Pulmonary artery endothelial cell (primary cell): ENCODE data around the gene CKMT1A. TPM values are rescaled to one million over a fixed set of nuclear protein-coding genes. Genes with fewer than 3 reads are reported as not detected.
A peak's percentile ranks its signal among the peaks of the same experiment; 100 is the strongest.
"Not testable (repeated sequence)": the region's sequence is repeated elsewhere in the genome, so short reads cannot be mapped to it uniquely, and the experiment has no call there.

Source experiments
- DNase-seq: peaks from one replicate; pipeline ENCODE4 v3.0.0-alpha.2; 2011; ENCODE audit warnings: low read depth, low spot score
- total RNA-seq: library from RNA; depleted of rRNA; stranded (reverse); fragments of >200 nt; gene quantifications from 2 replicates; pipeline ENCODE4 v1.2.3, GENCODE V29; 2014

The CKMT1A gene
- total RNA-seq, result not detected in 2 replicates

GRCh38 chr15:43693148-43694022, at the start of gene CKMT1A:
Gene CKMT1A, plus strand, starts transcription at chr15:43693859. Its CDS starts 192 bp downstream, at chr15:43694051.
- not testable (repeated sequence) for DNase-seq

DNA sequence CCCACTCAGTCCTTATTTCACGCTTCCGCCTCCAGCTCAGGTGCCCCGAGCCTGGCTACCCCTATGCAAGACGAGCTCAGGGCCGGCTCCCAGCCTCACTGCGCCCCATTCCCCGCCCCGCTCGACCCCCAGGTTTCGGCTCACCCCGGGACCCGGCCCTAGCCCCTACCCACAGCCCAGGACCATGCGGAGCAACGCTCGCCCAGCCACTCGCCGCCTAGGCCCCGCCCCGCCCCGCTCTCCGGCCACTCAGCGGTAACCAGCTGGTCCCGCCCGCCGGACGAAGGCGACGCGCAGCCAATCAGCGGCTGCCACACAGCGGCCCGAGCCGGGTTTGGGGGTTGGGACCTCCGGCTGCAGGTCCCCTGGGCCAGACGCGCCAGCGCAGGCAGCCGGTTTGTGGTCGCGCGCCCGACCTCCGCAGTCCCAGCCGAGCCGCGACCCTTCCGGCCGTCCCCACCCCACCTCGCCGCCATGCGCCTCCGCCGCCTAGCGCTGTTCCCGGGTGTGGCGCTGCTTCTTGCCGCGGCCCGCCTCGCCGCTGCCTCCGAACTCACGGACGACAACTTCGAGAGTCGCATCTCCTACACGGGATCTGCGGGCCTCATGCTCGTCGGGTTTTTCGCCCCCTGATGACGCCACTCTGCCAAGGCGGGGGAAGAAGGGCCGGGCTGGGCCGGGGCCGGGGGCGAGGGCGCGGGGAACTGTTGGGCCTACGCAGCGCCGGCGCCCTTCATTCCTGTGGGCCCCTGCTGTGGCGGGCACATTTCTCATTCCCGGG, 44.8 kb upstream of the CKMT1A start, which contains the start of gene CATSPER2:
Gene CATSPER2 (minus strand): TSS at position 196 of the 781 bp plus-strand sequence. CDS start 783 bp downstream, outside the sequence.
- no peak for DNase-seq

GRCh38 chr15:43649430-43649926, 44.2 kb upstream of the CKMT1A start:
- not testable (repeated sequence) for DNase-seq

DNA sequence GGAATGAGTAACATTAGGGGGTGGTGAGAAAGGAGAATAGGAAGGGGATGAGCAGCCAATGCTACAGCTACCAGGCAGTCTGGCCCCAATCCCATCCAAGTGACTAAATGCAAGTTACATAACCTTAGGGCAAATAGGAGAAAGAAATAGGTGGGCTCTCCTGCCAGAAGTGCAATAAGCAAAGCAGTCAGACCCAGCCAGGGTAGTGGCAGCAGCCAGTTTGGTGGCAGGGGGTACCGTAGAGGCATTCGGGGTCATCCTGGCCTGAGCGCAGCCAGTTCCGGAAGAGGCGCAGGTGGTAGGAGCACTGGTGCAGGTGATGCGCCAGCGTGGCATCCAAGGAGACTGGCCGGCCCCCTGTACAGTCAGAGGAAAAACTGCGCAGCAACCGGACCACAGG, 33.9 kb upstream of the CKMT1A start:
- not testable (repeated sequence) for DNase-seq

- not testable (repeated sequence) for DNase-seq
These were observed 31.4 kb upstream of the CKMT1A start for GRCh38 chr15:43662293-43662692.

- not testable (repeated sequence) for DNase-seq
These were observed 30.3 kb upstream of the CKMT1A start for GRCh38 chr15:43663333-43663732.

- DNase-seq, result not testable (repeated sequence)
These were observed 27.5 kb upstream of the CKMT1A start for GRCh38 chr15:43666177-43666576.

DNA sequence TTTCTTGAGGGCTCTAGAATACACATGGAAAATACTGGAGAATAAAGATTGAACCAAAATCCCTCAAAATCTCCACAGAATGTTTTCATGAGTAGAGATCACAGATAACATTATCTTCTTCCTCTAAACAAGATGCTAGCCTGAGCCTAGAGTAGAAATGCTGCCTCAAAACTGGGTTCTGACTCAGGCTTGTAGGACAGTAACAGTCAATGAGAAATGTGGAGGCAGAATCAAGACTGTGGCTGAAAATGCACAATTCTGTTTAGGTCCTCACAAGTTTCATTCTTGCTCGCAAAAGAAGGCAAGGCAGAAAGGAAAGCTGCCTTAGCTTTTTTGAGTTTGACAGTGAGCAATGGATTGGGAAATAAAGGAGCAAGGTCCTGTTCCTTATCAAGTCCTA, 19.5 kb upstream of the CKMT1A start:
- not testable (repeated sequence) for DNase-seq

GRCh38 chr15:43689604-43690301, 3.9 kb upstream of the CKMT1A start:
- not testable (repeated sequence) for DNase-seq

- not testable (repeated sequence) for DNase-seq
These were observed 980 bp upstream of the CKMT1A start for GRCh38 chr15:43692679-43693078.

- DNase-seq, result no peak
These were observed 8.5 kb downstream of the CKMT1A start for GRCh38 chr15:43702174-43702573.

DNA sequence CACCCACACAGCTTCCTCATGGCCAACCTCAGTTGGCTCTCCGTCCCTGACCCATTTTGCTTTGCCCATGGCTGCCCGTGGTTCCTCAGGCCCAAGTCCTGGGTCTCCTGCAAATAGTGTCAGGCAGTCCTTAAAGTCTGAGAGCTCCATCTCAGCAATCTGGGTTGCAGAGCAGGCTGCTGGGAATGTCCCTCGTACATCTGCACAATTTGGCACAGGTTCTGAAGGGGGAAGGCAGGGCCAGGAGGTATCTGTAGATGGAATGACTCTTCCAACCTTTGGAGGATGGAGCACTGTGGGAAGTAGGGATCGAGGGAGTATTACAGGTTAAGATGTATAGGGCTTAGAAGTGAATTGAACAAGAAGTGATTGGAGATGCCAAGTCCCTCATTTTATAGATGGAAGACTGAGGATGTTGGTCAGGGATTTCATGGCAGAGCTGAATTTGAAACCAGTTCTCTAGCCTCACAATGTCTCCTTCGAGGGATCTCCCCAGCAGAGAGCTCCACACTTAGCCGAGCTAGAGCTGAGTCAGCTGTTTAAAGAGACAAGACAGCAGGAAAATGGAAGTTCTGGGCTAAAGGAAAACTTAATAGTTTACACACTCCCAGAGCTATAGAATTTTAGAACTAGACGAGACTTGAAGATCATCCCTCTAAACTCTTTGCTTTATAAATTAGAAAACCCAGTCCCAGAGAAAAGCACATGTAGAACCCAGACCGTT, 9.2 kb downstream of the CKMT1A start:
- no peak for DNase-seq

- not testable (repeated sequence) for DNase-seq
These were observed 16.9 kb downstream of the CKMT1A start for GRCh38 chr15:43710431-43711131.

DNA sequence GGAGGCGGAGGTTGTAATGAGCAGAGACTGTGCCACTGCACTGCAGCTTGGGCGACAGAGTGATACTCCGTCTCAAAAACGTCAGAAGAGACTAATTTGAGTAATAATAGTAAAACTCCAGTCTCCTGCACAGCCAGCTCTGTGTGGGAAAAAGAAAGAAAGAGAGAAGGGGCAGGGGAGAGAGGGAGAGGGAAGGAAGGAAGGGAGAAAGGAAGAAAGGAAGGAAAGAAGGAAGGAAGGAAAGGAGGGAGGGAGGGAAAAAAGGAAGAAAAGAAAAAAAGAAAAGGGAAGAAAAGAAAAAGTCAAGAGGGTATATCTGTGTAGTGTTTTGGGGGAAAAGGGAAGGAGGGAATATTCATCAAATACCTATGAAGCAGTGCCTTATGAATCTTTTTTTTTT, 29.5 kb downstream of the CKMT1A start:
- DNase-seq, result no peak

DNA sequence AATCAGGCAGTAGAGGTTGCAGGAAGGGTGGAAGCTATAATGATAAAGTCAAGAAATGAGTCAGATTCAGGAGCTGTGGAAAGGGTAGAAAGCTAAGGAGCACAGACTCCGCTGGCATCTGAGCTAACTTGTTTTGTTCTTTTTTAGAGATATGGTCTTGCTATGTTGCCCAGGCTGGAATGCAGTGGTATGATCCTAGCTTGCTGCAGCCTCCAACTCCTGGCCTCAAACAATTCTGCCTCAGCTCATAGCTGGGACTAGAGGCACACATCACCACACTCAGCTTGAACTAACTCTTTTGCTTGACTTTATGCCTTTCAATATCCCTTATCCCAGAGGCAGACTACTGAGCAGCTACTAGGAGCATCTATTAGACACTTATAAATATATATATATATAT, 32.6 kb downstream of the CKMT1A start:
- not testable (repeated sequence) for DNase-seq

DNA sequence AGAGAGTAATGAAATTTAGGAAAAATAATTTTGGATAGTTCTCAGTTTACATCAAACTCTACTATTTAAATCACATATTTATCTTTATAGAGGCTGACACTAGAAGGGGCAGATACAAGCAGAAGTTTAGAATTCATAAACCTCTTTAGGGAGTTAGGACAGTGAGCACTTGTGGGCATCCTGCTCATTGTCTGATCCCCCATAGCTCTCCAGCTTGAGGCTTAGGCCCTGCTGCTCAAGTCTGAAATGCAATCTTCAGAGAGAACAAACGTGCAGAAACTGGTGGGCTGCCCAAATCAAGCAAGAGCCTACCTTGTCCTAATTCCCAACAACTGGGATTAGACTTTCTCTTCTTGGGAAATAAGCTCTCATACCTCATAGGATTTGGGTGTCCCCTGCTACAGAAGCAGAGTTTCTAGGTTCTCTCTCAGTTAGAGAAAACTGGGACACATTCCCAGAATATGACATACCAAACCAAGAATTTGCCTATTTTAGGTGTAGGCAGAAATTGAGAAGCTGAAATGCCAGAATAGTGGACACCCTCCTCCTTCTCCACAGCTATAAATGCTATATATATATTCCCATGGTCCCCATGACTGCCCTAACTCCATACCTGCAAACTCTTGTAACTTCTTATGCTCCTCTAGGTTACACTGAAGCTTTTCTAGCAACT, 34.5 kb downstream of the CKMT1A start:
- DNase-seq, result not testable (repeated sequence)

DNA sequence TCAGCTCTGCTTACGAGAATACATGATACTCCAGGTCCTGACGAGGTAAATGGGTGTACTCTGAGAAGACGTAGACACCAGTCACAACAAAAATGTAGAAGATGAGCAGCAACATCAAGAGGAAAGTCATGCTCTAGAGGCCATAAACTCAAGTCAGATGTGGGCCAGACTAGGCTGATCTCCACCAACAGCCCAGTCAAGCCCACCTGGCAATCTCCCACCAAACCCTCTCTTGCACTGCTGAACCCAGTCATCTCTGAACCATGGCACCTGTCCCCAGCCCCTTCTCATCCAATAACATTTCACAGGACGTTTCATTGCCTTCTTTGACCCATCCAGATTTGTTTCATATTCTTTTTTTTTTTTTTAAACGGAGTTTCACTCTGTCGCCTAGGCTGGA, 41.8 kb downstream of the CKMT1A start:
- no peak for DNase-seq

DNA sequence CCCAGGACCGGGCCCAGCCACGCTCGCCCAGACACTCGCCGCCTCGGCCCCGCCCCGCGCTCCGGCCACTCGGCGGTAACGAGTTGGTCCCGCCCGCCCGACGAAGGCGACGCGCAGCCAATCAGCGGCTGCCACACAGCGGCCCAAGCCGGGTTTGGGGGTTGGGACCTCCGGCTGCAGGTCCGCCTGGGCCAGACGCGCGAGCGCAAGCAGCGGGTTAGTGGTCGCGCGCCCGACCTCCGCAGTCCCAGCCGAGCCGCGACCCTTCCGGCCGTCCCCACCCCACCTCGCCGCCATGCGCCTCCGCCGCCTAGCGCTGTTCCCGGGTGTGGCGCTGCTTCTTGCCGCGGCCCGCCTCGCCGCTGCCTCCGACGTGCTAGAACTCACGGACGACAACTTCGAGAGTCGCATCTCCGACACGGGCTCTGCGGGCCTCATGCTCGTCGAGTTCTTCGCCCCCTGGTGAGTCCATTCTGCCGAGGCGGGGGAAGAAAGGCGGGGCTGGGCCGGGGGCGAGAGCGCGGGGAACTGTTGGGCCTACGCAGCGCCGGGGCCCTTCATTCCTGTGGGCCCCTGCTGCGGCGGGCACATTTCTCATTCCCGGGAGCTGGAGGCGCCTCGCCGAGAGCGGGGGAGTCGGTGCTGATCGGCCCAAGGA, 52.7 kb downstream of the CKMT1A start, which contains the start of gene PDIA3:
Gene PDIA3 (plus strand): TSS at position 194 of the 658 bp plus-strand sequence. CDS start 102 bp downstream, at position 296.
- peak; percentile 68 for DNase-seq

- DNase-seq, result not testable (repeated sequence)
These were observed 53.2 kb downstream of the CKMT1A start for GRCh38 chr15:43746903-43747309.
